Skin of body (tissue), 2 donors: Measurements from ENCODE around the gene SNX6. TPM values are rescaled to one million over a fixed set of nuclear protein-coding genes. Genes with fewer than 3 reads are reported as not detected.
"Not testable (repeated sequence)": the region's sequence is repeated elsewhere in the genome, so short reads cannot be mapped to it uniquely, and the experiment has no call there.

Source experiments
- DNase-seq: peaks from one replicate; lab custom pipeline; 2025; lab: John Stamatoyannopoulos, UW
- total RNA-seq: library from RNA; depleted of rRNA; stranded (reverse); fragments of >200 nt; gene quantifications from one replicate; pipeline ENCODE4 v1.2.3, GENCODE V29; 2014

The SNX6 gene
- total RNA-seq, 1 donor from 2014 or later, result 81.2 TPM

DNA sequence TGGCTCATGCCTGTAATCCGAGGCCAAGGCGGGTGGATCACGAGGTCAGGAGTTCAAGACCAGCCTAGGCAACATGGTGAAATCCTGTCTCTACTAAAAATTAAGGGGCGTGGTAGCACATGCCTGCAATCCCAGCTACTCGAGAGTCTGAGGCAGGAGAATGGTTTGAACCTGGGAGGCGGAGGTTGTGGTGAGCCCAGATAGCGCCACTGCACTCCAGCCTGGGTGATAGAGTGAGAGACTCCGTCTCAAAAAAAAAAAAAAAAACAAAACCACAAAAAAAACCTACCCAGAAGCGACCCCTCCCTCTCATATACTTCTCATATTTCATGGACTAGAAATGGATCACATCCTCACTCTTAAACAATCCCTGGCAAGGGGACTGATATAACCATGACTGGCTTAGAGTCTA lies 4.4 kb upstream of the SNX6 start:
- DNase-seq, result not testable (repeated sequence)

DNA sequence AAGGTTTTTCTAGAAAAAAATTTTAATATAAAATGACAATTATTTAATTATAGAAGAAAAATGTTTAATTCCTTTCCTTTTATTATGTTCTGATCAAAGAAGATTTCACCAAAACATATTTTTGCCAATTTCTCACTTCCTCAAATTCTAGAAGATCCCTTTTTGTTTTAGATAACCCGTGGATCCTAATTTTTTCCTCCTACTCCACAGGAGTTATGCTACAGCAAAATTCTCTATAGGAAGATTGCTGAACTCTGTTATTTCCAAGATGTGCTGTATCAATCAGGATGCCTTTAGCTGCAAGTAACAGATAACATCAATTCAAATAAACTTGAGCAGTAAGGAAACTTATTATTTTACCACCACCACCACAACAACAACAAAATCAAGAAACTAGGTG lies 3.8 kb upstream of the SNX6 start:
- no peak for DNase-seq

DNA sequence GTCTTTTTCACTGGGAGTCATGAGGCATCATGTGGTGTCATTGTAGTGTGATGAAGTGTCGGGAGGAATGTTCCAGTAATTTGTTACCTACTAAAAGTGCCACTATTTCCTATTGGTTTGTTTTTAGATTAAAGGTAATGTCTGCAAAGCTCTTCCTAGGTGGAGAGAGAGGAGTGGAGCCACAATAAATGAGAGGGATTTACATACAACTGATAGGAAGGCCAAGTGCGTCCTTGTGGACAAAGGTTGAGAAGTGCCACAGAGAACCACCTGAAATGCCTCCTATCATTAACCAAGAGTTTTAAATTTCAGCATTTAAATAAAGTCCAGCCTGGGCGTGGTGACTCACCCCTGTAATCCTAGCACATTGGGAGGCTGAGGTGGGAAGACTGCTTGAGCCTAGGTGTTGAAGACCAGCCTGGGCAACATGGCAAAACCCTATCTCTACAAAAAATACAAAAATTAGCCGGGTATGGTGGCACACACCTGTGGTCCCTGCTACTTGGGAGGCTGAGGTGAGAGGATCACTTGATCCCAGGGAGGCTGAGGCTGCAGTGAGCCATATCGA lies 2.5 kb upstream of the SNX6 start:
- no peak for DNase-seq

DNA sequence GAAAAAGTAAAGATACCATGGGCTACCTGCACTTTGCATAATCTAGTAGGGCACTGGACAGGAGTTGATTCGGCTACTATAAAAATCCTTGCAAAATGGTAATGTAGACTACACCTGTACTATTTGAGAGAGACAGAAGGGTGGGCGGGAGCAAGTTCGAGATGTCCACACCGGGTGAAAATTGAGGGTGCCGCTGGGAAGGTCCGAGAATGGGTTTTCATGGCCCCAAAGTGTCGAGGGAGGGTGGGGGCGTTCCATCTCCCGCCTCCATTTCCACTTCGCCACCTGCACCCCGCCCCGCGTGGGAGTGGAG lies 648 bp downstream of the SNX6 start:
- DNase-seq, result no peak

DNA sequence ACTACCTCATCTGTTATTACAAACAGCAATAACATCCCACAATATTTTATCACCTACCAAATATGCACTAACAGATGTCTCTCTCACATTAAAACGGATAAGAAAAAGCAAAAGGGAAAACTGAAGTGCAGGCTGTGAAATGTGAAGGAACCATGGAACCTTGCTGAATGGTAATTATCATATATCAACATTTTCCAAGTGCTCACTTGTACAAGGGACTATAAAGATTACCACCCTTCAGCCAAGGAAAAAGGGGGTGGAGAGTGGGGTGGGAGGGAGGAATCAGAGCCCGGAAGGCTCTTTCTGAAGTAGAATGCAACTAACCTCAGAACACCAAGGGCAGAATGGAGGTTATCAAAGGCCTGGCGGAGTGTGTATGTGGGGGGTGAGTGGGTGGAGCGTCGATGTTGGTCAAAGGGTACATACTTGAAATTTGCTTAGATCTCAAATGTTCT lies 1.2 kb downstream of the SNX6 start:
- no peak for DNase-seq

DNA sequence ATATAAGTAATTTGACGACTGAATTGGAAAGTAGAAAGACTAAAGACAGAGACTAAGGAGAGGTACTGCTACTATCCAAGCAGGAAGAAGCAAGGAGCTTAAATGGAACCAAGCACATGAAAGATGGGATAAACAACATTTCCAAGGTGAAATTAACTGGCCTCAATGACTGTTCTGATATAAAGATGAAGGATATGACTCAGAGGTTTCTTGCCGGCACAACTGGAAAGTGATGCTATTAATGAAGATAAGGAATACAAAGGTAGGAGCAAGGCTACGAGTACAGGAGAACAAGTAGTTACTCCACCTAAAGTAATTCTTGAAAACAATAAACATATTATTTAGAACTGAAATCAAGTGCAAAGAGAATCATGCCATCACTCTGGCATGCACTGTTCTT lies 6.4 kb downstream of the SNX6 start:
- DNase-seq, result no peak

DNA sequence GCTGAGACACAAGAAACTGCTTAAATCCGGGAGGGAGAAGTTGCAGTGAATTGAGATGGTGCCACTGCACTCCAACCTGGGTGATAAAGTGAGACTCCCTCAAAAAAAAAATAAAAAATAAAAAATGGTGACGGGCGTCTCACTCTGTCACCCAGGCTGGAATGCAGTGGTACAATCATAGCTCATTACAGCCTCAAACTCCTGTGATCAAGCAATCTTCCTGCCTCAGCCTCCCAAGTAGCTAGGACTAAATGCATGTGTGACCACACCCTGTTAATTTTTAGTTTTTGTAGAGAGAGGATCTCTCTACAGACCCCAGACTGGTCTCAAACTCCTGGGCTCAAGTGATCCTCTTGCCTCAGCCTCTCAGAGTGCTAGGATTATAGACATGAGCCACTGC lies 9.1 kb downstream of the SNX6 start:
- no peak for DNase-seq

DNA sequence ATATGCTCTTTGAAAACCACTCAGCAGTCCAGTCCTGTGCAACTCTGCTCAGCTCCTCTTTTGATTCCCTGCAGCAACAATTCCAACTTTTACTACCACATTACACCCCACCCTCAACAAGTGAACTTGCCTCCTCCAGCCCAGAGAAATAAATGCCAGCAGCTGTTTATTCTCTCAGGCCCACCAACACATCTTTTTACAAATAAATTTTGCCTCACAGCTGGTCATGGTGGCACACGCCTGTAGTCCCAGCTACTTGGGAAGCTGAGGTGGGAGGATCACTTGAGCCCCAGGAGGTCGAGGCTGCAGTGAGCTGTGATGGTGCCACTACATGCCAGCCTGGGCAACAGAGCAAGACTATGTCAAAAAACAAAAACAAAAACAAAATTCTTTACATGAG lies 9.8 kb downstream of the SNX6 start:
- DNase-seq, result no peak

DNA sequence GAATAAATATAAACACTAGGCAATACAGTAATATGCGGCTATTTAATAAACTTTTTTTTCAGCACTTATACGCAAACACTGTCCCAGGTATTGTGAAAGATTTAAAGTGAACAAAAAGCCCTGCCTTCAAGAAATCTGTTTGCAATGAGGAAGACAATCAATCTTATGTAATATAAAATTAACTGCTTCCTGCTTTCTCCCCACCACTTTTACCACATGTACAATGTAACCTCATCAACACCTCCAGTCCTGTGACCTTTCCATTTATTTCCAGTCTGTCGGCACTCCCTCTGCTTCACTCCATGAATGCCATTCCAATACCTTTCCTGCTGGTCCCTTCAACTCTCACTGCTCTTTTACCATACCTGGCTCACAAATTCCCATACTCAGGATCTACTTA lies 10.5 kb downstream of the SNX6 start:
- no peak for DNase-seq

DNA sequence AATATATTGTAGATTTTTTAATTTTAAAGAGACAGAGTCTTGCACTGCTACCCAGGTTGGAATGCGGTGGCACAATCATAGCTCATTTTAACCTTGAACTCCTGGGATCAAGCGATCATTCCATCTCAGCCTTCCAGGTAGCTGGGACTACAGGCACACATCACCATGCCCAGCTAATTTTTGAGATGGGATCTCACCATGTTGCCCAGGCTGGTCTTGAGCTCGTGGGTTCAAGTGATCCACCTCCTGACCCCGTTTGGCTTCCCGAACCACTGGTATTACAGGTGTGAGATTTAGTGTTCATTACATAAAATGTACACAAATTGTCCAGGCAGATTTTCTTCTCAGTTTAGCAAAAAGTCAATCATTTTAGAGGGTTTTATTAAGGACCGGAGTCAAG lies 13.6 kb downstream of the SNX6 start:
- no peak for DNase-seq

DNA sequence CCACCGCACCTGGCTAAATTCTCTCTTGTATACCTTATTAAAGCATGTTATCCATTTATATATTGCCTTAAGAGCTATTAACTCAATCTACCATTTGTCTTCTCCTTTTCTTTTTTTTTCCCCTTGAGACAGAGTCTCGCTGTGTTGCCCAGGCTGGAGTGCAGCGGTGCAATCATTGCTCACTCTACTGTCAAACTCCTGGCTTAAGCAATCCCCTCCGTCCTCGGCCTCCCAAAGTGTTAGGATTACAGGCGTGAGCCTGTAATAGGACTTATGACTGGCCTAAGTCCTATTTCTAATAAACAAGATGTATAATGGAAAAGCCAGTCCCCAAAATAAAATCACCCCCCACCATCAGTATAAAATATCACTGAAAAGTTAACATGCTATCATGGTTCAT lies 14.4 kb downstream of the SNX6 start:
- no peak for DNase-seq

DNA sequence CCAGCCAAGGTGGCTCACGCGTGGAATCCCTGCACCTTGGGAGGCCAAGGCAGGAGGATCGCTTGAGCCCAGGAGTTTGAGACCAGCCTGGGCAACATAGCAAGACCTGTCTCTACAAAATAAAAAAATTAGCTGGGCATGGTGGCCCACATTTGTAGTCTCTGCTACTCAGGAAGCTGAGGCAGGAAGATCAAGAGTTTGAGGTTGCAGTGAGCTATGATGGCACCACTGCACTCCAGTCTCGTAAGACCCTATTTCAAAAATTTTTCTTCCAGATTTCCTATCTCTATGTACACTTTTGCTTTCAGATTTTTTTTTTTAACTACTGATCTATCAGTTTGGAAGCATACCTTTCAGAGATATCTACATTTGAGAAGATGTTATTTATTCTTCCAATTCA lies 15.3 kb downstream of the SNX6 start:
- no peak for DNase-seq

DNA sequence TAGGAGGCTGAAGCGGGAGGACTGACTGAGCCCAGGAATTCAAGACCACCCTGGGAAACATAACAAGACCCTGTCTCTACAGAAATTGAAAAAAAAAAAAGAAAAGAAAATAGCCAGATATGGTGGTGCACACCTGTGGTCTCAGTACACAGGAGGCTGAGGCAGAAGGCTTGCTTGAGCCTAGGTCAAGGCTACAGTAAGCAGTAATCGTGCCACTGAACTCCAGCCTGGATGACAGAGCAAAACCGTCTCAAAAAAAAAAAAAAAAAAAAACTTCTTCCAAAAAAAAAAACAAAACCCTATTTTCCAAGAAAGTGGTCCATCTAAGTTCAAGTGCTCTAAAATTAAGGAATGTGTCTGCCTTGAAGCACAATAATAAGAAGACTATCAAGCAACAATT lies 19.8 kb downstream of the SNX6 start:
- no peak for DNase-seq

DNA sequence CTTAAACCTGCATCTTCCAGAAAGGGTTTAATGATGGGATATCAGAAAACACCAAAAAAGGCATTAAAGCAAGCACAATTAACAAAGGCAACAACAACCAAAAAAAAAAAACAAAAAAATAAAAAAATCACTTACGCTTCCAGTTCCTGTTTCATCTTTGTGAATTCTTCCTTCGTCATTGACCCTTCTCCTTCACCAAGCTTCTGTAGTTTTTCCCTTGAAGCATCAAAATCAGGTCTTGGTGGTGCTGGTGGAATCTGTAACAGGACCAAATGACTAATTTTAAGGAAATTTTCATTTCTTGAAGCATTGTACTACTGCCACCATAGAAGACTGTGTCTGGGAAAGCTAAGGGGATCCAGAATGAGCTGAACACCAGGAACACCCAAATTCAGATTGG lies 24.5 kb downstream of the SNX6 start:
- no peak for DNase-seq

DNA sequence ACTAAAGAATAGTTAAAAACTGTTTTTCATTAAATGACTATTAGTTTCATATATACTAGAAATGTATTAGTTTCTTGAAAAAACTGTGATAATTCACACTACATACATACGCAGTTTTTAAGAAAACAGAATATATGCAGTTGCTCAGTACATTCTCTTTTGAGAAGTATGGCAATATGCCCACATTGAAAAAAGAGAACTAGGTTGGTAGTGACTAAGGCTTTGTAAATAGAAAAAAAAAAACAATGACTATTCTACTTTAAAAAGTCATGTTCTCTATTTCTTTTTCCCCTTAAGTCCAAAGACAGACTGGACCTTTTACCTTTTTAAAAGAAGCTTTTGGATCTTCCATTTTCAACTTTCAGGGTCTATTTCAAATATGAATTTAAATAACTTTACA lies 25.0 kb downstream of the SNX6 start:
- DNase-seq, result no peak

DNA sequence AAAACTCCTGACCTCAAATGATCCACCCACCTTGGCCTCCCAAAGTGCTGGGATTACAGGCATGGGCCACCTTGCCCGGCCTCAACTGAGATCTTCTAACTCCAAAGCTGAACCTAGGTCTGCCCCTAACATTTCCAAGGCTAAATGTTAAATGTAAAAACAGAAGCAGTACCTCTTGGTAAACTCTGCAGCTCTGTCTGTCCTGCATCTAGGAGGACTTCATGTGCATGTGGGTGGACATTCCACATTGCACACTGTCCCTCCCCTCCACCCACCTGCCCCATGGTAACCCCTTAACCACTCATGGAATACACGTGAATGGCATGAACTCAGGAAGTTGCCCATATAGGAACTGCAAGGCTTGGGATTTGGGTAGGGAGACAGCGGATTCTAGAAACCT lies 33.1 kb downstream of the SNX6 start:
- no peak for DNase-seq

DNA sequence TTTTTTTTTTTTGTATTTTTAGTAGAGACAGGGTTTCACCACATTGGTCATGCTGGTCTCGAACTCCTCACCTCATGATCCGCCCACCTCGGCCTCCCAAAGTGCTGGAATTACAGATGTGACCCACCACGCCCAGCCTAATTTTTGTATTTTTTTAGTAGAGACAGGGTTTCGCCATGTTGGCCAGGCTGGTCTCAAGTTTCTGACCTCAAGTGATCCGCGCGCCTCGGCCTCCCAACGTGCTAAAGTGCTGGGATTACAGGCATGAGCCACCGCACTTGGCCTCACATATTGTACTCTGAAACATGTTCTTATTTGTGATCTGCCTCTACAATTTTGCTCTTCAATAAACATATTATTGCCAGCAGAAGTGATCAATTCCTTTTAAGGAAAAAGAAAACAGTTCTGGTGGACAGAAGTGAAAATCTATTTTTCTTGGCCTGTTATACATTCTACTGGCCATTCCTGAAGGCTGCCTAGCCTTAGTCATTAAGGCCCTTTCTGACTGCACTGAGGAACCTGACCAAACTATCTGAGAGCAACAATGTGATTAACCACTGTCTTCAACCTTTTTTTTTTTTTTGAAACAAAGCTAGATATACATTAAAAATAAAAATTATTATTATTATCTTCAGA lies 36.1 kb downstream of the SNX6 start:
- no peak for DNase-seq

DNA sequence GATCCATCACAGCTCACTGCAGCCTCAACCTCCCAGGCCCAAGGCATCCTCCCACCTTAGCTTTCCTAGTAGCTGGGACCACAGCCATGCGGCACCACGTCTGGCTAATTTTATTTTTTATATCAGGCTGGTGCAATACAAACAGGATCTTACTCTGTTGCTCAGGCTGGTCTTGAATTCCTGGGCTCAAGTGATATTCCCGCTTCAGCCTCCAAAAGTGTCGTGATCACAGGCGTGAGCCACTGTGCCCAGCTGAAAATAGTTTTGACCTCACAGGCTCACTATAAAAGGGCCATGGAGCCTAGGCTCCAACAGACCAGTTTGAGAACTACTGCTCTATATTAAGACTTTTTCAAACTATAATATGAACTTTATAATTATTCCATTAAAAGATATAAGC lies 37.3 kb downstream of the SNX6 start:
- DNase-seq, result no peak

DNA sequence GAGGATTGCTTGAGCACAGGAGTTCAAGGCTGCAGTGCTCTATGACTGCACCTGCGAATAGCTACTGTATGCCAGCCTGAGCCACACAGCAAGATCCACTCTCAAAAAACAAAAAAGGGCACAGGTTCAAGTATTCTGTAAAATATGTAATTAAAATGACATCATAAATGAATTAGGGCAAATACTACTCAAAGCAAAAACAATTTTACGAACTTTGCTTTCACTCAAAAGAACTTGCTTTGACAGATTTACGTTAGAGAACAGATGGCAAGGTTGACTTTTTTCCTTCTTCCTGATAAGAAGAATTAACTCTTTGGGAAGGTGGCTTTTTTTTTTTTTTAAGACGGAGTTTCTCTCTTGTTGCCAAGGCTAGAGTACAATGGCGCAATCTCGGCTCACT lies 46.4 kb downstream of the SNX6 start:
- DNase-seq, result no peak

DNA sequence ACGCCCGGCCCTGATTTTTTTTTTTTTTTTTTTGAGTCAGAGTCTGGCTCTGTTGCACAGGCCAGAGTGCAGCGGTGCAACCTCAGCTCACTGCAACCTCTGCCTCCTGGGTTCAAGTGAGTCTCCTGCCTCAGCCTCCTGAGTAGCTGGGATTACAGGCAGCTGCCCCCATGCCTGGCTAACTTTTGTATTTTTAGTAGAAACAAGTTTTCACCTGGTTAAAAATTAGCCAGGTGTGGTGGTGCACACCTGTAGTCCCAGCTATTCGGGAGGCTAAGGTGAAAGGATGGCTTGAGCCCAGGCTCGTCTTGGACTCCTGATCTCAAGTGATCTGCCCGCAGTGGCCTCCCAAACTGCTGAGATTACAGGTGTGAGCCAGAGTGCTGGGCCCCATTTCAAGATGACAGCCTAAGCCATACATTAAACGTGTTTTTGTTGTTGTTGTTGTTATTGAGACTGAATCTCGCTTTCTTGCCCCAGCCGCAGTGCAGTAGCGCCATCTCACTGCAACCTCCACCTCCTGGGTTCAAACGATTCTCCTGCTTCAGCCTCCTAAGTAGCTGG lies 47.7 kb downstream of the SNX6 start:
- DNase-seq, result no peak

DNA sequence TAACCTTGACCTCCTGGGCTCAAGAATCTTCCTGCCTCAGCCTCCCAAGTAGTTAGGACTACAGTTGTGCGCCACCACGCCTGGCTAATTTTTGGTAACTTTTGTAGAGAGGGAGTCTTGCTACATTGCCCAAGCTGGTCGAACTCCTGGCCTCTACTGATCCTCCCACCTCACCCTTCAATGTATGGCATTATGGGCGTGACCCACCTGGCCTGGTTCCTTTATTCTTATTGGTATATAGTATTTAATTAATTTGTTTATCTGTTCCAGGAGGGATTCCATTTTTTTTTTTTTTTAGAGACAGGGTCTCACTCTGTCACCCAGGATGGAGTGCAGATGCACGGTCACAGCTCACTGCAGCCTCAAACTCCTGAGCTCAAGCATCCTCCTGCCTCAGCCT lies 49.6 kb downstream of the SNX6 start:
- DNase-seq, result no peak

DNA sequence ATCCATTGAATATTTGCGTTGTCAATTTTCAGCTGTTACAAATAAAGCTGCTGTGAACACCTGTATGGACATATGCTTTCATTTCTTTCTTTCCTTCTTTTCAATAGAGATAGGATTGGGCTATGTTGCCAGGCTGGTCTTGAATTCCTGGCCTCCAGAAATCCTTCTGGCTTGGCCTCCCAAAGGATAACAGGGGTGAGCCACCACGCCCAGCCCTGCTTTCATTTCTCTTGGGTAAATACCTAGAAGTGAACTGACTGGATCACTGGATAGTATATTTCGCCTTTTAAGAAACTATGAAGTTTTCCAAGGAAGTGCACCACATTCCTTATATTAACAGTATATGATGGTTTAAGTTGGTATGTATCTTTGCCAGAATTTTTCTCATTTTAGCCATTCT lies 58.2 kb downstream of the SNX6 start:
- no peak for DNase-seq

DNA sequence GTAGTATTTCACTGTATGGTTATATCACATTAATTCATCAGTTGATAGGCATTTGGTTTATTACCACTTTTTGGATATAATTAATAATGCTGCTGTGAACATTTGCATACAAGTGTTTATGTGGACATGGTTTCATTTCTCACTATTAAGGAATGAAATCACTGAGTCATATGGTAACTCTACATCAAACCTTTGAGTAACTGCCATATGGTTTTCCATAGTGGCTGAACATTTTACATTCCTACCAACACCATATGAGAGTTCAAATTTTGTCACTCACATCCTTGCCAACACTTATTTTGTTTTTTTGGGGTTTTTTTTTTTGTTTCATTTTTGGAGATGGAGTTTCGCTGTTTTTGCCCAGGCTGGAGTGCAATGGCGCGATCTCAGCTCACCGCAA lies 60.2 kb downstream of the SNX6 start:
- DNase-seq, result no peak

DNA sequence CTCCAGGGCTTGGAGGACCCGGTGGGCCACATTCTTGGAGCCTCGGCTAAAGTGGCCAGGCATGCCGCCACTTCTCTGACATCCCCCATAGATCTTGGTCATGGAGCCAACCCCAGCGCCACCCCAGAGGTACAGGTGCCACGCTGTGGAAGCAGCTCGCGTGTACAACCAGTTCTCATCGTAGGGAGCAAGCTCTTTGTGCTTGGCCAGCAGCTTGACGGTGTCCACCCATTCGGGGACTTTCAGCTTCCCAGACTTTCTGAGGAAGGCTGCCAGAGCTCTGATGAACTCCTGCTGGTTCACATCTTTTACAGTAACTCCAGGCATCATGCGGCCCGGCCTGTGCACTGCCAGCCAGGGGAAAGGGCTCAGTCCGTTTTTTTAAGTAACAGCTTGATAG lies 61.1 kb downstream of the SNX6 start:
- DNase-seq, result no peak
